COLO668 (cell line): ENCODE data around the gene WDR93.
"Not testable (repeated sequence)": the region's sequence is repeated elsewhere in the genome, so short reads cannot be mapped to it uniquely, and the experiment has no call there.

Experiments used
- DNase-seq: peaks from one replicate; lab custom pipeline; 2025; ENCODE audit not compliant: unreplicated experiment; lab: John Stamatoyannopoulos, UW

WDR93 gene

DNA sequence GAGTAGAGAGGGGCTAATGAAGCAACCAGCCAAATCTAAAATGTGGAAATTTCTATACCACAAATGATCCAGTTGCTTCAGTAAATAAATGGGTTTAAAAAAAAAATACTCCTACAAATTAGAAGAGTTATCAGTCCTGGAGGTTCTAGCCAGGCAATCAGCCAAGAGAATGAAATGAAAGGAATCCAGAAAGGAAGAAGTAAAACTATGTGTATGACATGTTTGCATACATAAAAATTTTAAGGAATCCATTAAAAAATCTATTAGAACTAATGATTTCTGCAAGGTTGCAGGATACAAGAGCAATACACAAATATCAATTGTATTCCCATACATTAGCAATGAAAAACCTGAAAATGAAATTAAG is 95.1 kb downstream of the WDR93 start:
- no peak for DNase-seq

DNA sequence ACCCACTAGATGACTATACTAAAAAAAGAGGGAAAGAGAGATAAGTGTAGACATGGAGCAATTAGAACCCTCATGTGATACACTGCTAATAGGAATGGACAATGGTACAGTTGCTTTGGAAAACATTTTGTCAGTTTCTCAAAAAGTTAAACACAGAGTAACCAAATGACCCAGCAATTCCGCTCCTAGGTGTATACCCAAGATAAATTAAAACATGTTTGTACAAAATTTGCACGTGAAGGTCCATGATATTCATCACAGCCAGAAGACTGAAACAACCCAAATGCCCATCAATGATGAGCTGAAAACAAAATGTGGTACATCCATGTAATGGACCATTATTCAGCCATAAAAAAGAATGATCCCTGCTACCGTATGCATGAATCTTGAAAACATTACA is 97.3 kb downstream of the WDR93 start:
- DNase-seq: no peak

DNA sequence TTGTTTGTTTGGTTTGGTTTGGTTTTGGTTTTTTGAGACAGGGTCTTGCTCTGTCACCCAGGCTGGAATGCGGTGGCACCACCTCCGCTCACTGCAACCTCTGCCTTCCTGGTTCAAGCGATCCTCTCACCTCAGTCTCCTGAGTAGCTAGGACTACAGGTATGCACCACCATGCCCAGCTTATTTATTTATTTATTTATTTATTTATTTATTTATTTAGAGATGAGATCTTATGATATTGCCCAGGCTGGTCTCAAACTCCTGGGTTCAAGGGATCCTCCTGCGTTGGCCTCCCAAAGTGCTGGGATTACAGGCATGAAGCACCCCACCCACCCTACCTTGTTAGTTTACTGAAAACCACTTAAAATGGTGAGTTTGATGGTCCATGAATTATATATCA is 98.0 kb downstream of the WDR93 start:
- not testable (repeated sequence) for DNase-seq

DNA sequence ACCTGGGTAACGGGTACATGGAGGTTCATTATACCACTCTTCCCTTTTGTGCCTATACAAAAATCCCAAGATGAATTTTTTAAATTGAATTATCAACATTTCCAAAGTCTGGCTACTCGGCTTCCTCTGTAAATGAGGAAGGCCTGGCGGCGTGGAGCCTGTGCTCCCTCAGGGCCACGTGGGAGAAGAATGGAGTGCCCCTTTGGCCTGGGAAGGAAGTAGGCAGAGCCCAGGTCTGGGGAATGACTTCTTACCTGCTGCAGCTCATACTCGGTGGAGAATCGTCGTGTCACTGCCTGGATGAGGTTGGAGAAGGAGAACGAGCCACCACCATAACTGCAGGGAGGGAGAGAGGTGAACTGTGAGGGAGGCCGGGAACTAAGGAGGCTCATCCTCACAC is 99.6 kb downstream of the WDR93 start:
- DNase-seq: no peak

DNA sequence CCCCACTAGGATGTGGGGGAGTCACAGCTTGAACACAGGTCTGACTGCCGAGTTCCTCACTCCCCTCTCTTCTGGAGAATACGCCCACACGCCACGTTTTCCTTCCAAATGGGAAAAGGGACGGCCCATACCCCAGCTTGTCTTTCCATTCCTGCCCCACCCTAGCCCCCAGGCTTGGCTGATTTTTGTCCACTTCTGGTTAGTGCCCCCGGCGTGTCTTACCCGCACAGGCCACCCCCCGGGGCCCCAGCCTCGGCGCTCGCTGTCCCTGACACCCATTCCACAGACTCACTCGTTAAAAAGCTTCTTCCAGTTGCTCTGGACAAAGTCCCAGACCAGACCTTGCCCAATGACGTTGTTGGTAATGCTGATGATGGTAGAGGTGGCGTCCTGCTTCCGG is 100.0 kb downstream of the WDR93 start:
- DNase-seq: no peak

DNA sequence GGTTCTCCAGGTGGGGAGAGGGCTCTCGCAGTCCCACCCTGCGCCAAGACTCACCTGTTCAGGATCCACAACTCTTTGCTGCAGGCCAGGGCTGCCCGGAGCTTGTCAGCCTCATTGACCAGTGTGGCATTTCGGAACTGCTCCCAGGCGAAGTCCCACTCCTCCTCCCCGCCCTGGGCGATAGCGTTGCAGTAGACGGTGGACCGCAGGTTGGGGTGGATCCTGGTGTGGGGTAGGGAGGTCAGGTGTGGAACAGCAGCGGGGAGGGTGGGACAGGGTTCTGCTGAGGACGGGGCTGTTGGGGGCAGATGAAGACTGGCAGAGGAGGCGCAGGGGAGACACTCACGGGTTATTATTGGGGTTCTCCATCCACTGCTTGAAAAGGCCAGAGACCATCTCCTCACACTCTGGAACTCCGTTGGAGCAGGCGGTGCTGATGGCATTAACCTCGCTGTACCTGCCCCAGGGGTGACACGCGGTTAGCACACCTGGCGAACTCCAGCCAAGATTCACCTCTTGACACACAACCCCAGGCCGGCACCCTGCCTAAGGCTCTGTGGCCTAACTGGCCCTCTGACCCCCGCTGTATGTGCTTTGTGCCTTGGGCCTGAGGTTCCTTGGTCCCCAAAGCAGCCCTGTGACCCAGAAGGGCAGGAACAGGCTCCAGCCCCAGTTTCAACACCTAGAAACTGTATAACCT is 101.6 kb downstream of the WDR93 start:
- no peak for DNase-seq
